RCC 7860 (cell line): ENCODE data around the gene C1QTNF5.

Source experiments
- DNase-seq: peaks from one replicate; pipeline ENCODE4 v3.0.0-alpha.2; 2015; ENCODE audit warnings: low spot score
- FAIRE-seq: peaks from 2 replicates; lab custom pipeline; 2012; peaks lifted over from hg19 to GRCh38; lab: Jason Lieb, UNC

Gene C1QTNF5

DNA sequence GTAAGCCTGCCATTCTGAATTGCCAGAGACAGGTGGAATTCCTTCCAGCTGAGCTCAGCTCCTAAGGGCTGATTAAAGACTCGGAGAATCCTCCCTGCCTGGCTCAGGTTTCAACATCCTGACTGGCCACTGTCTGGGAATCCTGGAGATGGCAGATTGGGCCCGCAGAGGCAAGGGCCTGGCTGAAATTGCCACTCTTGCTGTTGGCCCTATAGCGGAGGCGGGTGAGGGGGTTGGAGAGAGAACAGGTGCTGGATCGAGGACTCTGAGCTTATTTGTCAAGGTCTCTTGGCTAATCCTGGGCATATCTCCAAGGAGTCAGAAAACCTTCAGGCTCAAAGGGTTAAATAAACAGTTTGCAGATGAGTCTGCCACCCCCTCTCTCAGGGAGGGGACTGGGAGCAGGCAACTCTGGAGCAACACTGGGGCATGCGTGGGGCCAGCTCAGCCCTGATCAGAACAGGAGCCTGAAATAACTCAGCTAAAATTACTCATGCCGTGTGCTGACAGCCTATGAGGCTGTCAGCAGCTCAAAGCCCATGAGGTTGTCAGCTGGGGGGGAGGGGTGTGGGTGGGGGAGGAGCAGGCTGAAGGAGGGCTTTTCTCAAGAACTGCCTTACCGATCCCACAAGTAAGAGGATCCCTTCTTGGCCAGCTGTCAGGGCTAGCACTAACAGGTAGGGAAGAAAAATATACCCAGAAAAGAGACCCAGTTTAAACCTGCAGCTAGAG, 20.5 kb upstream of the C1QTNF5 start:
- DNase-seq (peak; percentile 82), FAIRE-seq (peak; percentile 72)

DNA sequence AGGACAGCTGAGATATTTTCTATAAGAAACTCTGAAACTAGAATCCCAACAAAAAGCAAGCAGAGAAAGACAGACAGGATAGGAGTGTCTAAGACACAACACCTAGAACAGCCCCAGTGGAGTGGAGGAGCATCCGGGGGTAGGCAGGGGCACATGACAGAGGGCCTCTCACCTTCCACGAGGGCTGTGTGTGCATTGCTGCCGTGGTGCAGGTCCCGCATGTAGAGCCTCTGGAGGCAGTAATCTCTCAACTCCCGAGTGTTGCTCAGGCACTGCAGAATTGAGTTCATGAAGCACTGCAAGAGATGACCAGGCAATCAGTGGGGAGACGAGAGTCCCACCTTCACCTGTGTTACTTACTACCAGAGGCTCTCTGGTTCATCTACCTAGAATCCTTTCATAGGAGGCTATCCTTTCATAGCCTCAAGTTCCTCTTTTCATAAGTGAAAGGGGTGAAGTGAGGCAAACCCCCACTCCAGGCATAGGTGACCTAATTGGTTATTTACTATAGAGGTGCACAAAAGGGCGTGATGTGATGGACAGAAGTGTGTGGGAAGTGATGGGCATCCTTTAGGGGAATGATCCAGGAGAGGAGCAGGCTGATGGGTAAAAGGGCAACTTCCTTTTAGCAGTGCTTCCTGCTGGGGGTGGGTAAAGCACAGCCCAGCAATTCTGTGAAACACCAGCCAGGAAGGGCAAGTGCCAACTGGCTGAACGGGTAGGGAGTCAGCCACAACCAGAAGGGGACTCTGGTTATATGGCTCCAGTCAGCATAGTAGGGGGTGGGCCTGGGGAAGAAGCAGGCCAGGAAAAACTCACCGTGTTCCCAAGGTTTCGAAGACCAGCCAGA, 18.9 kb upstream of the C1QTNF5 start:
- FAIRE-seq (no peak), DNase-seq (no peak)

DNA sequence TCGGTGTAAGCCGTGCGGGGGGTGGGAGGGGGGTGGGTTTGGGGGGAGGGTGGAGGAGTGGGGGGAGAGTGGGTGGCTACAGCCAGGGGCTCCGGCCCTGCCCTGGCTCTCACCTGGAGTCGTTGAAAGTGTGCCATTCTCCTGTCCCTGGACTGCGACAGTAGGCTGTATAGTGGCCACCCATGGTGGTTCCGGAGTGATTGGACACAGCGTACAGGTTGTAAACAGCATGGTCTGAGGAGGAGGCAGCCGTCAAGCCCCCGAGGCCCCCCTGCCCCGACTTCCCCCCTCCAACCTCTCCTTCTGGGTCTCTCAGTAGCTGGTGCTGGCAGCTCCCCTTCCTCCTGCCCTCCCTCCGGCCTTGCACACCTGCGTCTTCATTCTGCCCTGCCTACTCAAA, 16.4 kb upstream of the C1QTNF5 start:
- no peak for FAIRE-seq
- DNase-seq: no peak

DNA sequence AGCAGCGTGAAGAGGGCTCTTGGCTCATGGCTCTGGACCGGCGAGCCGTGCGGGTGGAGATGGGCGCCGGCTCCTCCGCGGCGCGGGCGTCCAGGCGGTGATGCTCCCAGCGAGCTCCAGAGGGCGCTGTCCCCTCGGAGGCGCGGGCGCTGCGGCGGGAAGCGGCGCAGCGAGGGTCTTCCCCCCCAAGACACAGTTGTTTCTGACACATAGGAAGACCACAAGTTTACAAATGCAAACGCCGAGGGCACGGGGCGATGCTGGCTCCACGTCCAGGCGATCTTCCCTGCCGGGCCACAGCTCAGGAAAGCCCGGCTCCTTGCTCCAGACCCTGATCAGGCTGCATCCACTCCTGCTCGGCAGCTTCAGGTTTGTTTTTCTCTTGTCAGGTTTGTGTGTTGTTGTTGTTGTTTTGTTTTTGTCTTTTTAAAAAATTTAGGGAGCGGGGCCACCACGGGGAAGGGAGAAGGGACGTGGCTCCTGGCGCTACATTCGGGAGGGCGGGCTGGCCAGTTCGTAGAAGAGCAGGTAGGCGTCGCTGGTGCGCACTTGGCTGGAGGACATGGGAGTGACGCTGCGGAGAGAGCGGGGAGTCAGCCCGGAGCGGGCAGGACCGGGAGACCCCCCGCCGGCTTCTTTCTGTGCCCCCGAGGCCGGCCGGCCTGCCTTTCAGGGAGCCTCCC, 15.8 kb upstream of the C1QTNF5 start:
- DNase-seq (peak; percentile 17), FAIRE-seq (no peak)

DNA sequence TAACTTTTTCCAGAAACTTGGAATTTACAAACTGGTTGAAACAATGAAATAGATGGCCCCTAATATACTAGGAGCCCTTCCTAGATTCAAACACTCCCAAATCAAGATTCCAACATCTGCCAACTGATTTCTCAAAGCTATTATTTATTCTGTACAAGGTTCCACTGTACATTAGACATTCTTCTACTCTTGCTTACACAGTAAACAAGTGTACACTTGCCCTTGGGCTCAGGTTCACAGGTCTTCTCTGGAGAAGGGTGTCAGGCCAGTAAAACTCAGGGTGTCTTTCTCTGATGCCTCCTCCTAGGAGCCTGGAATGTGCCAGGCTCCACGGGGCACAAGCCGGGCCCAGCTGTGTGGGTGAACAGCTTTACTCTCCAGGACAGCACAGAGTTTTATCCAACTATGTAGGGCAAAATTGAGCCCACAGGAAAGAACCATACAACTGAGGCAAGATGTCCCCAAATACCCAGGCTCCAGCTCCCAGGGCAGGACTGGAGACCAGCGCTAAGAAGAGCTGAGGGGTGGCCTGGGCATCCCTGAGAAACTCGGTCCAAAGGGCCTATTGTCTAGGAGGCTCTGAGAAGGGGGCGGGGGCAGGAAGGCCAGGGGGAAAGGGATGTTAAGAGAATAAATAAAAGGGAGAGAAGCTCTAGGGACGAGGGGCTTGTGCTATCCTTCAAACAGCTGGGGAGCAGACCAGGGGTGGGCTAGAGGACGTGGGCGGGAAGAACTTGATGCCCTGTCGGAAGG, 14.6 kb upstream of the C1QTNF5 start:
- DNase-seq (no peak), FAIRE-seq (no peak)

DNA sequence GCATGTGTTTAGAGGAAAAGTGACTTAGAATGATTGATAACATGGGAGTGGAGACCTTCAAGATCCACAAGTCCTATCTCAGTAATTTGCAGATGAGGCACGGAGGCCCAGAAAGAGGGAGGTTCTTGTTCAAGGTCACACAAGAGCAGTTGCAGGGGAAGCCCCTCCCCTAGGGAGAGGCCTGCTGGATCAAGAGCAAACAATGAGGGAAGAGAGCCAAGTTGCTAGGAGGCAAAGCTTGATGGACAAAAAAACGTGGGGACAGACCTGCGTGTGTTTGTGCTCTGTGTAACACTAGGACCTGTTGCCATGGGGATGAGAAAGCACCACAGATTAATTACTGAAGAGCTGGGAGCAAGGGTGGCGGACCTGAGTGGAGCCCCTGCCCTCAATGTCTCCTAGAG, 12.2 kb upstream of the C1QTNF5 start:
- DNase-seq (no peak), FAIRE-seq (no peak)

DNA sequence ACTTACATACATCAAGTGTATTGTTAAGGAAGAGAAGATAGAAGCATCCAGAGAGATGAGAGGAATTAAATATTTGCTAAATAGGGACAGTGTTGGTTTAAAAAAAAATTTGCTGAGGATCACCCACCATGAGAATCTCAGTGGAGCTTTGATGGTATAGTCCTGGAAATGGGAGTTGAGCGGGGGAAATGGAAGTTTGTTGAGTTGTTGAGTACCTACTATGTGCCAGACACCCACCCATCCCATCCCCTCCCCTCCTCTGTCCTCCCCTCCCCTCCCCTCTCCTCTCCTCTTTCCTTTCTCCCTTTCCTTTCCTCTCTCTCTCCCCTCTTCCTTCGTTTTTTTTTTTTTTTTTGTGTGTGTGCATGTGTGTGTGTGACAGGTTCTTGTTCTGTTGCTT, 10.5 kb upstream of the C1QTNF5 start:
- FAIRE-seq (no peak), DNase-seq (no peak)

DNA sequence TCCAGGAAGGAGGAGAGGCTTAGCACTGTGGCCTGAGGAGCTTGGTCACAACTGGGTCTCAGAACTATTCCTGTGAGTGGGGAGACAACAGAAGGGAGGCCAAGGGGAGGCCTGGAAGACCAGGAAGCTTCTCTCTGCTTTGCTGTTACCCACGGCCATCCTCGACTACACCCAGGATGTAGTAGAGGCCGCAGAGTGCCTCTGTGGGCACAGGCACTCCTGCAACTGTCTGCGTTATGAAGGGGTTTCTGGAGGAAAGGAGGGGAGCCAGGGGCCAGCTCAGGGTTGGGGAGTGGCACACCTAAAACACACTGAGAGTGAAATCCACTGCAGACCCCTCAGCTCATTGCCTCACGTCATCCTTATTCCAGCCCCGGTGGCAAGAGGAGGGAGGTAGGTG, 9.6 kb upstream of the C1QTNF5 start:
- no peak for DNase-seq
- FAIRE-seq: no peak

DNA sequence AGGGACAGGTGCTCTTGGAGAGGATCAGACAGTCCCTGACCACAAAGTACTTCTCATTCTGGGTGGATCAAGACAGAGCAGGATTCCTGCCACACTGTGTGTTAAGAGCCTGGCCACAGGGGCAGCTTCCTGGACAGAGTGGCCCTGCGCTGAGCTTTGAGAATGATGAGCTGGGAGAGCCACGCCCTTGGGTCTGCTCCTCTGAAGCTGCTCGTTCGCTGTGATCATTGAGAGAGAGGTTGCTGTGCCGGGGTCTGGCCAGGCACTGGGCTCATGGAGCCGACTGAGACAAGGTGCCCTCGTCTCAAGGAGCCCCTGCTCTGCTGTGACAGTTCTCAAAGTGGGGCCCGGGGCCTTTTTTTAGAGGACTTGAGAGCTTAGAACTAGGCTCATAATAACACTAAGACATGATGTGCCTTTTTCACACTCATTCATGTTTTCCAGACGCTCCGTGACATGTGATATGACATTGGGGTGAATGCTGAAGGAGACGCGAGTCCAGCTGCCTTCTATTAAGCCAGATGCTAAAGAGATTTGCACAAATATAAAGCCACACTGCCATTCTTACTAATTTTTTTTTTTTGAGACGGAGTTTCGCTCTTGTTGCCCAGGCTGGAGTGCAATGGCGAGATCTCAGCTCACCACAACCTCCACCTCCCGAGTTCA, 7.4 kb upstream of the C1QTNF5 start:
- DNase-seq (no peak), FAIRE-seq (no peak)

DNA sequence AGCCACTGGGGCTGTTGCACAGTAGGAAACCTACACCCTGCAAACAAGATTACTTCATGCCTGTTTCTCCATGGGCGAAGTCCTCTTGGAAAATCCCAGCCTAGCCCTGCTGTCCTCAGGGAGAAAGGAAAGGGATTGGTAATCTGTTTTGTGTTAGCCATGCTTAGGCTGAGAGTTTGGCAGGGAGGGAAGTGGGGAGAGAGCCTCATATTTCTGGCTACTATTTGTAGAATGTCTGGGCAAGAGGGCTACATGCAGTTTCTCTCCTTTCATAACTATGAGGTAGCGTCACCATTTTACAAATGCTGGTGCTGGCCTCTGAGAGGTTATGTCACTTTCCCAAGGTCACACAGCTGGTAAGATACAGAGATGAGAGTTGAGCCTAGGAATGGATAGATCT, 6.6 kb upstream of the C1QTNF5 start:
- DNase-seq (no peak), FAIRE-seq (no peak)

DNA sequence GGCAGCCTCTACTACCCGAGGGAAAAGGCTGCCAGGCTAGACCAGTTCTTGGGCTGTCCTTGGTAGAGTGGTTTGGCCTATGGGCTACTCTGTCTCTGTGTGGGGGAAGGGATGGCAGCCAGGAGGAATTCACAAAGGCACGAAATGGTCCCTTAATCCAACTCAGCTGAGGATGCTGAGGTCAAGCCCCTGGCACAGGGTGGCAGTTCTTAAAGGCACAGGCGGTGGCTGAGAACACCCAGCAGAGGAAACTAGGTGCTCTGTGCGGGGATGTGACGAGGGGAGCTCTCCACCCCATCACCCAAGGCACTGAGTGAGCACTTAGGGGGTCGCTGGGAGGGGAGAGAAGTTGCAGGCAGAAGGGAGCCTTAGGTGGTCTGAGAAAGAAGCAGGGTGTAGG, 5.9 kb upstream of the C1QTNF5 start, which contains the start of gene MFRP:
Gene MFRP, minus strand, starts transcription at position 101 of the 400 bp plus-strand sequence. CDS start 192 bp downstream, outside the sequence.
- no peak for FAIRE-seq
- no peak for DNase-seq

DNA sequence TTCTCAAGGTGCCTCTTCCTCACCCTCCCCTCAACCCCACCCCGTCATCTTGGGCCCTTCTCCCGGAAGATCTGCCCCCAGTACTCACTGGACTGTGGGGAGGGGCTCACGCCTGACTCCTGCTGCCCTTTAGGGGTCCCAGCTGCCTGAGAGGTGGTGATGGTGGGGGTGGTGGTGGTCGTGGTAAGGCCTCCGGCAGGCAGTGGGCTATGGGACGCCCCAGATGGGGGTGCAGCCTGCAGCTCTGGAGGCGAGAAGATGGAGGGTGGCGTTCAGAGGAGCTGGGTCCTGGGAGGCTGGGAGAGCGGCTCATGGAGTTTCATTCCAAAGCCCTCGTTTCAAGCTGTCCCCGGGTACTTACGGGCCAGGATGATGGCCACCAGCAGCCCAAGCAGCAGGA, 5.0 kb upstream of the C1QTNF5 start:
- no peak for DNase-seq
- no peak for FAIRE-seq

DNA sequence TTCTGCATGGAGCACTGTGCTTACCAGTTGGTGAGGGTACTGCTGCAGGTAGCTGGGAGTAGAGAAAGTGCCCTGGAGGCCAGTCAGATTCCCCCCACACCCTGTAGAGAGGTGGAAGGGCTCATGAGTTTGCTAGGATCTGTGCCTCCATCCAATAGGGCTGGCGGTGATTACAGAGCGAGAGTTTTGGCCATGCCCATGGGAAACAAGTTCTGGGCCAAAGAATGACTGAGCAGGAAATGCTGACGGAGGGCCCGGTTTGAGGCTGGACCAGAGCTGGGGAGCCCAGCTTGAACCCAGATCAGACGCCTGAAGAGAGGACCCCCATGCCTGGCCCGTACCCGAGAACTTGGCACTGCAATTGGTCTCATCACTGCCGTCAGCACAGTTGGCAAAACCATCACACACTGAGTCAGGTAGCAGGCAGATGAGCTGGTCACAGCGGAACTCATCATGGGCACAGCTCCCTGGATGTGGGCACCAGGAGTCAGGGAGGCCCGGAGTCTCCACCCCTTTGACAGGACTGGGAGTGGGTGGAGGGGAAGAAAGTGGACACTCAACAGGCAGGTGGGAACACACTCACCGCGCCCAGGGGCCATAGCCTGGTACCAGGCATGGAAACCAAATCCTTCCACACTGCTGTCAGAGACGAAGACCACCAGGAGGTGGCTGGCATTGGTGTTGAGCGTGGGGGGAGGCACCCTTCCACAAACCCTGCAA, 3.8 kb upstream of the C1QTNF5 start:
- FAIRE-seq: no peak
- DNase-seq: no peak

DNA sequence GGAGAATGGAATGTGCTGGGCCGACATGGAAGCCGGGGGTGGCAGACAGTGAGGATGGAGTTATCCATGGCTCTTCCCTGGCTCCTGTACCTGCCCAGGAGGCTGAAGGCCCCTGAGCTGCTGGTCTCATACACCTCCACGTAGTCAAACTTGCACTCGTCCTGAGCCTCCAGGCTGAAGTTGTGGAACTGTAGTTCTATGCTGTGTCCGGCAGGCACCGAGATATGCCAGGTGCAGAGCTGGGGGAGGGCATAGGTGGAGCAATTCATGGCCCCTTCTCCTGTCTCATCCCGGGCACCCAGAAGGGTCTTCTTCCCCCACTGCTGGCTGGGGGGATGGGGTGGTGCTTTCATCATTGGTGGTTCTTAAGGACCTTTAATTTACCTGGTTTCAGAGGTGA, 3.0 kb upstream of the C1QTNF5 start:
- FAIRE-seq: no peak
- DNase-seq: no peak

DNA sequence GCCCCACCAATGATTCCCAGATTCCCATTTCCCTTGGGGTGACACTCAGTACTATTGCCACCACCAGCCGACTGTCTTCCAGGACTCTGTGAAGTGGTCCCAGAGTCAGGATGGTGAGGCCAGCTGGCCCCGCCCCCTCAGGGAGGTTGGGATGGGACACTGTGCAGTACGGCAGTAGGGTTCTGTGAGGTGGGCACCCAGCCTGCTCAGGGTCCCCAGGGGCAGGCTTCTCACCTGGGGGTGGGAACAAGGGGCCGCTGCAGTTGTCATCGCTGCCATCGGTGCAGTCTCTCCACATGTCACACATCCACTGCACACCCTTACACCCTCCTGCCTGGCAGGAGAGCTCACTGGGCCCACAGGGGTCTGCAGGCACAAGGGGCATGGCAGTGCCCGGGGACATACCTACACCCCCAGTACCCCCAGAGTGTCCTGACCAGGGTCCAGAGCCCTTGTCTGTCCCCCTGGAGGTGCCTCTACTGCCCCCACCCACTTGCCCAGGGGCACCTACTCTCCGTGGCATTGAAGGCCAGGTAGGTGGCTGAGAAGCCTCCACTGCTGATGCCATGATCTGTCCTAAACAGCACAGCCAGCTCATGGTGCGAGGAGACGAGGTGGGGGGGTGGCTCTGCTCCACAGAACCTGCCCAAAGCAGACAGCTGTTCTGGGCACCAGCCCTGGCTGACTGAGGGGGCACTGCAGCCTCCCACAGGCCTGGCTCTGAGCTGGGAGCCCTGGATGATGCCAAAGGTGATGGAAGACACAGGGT, 1.9 kb upstream of the C1QTNF5 start:
- FAIRE-seq (no peak), DNase-seq (no peak)

DNA sequence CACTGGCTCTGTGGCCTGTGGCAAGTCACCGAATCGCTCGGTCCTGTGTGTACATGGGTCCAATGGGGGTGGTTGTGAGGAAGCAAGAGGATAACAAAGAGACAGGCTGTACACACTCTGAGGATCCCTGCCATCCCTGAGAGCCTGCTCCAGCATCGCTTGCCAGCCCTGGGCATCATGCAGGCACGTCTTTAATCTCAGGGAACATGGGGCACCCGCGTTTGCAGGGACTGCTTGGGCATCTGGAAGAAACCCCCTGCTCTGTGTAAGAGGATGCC, 1.3 kb upstream of the C1QTNF5 start:
- FAIRE-seq (no peak), DNase-seq (no peak)

DNA sequence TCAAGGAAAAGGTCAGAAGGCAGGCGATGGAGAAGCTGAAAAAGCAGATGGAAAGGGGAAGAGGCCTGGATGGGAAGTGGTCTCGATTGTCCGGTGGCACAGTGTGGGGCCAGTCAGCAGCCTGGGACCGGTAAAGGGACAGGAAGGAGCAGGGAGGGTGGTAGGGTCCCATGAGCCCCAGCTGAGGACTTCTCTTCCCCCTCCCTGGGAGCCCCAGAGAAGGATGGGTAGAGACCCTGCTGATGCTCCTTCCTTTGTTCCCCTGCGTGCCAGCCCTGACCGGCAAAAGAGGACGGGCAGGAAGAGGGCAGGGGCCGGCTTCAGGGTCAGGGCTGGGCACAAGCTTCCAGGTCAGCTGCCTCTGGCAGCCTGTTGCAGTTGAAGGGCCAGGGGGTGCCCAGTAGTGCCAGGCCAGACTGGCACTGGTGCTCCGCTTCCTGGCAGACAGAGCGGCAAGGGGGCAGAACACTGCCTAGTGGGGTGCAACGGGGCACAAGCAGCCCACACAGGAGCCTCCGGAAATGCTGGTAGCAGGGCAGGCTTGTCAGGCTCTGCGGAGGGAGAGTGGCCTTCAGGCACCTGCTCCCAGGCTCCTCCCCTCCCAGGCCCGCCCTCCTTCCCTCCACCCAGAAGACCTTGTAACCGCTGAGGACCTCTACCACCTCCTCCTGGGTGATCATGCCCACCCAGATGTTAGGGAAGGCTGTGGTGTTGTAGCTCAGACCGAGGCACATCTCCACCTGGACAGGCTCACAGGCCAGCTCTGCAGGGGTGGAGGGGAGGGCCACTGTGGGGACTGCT, 739 bp upstream of the C1QTNF5 start:
- no peak for FAIRE-seq
- DNase-seq: no peak

DNA sequence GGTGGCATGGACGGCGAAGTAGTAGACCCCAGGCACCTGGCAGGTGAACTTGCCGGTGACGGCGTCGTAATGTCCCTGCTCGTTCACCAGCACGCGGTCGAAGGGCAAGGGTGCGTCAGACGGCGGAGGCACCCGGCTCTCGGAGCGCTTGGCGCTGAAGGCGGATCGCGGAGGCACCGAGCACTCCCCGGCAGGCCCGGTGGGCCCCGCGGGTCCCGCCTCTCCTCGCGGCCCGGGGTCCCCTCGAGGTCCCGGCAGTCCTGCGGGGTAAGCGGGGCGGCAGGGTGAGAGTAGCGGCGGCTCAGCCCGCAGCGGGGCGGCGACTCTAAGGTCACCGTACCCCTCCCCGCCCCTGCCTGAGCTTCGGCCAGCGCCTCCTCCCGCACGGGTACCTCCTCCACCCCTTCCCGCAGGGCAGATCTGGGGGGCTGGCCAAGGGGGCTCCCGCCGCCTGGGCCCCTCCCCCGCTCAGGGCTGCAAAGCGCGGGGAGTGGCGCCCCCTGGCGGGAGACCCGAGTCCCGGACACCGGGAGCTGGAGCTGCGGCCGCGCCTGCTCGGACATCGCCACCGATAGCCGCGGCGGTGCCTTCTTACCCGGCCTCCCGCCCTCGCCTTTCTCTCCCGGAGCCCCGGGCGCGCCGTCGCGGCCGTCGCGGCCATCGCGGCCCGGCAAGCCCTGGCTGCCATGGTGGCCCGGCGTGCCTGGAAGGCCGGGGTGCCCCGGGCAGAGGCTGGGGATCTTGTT, 921 bp downstream of the C1QTNF5 start:
- no peak for FAIRE-seq
- DNase-seq: no peak
